ENCODE measurements around the gene ANKRD44.
A peak's percentile ranks its signal among the peaks of the same experiment; 100 is the strongest.

The ANKRD44 gene

DNA sequence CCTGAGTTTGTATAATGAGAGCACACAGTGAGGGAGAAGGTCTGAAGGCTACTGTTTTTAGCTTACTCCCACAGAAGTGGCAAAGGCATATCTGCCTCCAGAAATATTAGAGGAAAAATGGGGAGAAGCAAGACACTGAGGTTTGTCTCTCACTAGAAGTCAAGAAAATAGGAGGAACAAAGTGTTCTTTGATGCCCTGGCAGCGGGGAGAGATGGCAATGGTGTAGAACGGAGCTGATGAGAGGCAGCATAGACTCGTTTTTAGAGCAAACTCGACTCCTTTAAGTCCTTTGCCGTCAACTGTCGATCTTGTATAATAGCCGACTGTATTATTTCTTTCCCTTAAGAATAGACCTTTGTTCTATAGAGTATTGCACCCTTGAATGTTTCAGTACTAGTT is 73.8 kb downstream of the ANKRD44 start:
- no peak for DNase-seq (ENCODE audit: low spot score)

DNA sequence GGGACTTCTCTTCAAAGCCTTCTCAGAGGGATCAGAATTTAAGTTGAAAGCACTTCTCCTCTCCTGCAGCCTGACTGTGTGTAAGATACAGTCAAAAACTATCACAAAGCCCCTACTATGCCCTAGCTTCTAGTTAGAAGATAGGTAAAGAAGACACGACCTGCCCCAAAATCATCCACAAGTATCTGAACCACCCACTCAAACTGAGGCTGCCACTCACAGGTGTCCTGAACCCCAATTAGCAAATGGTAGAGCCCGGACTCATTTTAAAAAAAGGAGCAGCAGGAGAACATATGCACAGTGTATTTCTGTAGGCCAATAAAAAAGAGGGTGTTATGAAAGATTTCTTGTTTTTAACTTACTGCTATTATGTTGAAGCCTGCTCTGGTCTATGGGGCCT is 74.4 kb downstream of the ANKRD44 start:
- no peak for DNase-seq (ENCODE audit: low spot score)

DNA sequence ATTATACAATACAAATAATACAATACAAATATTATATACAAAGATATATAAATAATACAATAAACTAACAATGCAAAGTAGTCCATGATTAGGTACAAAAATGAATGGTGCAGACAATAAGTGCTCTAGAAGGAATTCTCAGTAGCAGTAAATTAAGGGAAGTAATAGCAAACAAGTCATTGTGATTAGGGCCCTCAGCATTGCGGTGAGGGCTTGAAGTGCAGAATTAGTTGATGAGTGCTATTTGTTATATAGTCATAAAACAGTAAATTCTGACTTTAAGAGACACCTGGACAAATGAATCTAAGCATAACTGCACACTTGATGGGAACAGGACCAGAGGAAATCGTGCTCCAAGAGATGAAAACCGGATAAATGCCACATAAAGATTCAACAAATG is 74.9 kb downstream of the ANKRD44 start:
- DNase-seq (ENCODE audit: low spot score), result no peak

DNA sequence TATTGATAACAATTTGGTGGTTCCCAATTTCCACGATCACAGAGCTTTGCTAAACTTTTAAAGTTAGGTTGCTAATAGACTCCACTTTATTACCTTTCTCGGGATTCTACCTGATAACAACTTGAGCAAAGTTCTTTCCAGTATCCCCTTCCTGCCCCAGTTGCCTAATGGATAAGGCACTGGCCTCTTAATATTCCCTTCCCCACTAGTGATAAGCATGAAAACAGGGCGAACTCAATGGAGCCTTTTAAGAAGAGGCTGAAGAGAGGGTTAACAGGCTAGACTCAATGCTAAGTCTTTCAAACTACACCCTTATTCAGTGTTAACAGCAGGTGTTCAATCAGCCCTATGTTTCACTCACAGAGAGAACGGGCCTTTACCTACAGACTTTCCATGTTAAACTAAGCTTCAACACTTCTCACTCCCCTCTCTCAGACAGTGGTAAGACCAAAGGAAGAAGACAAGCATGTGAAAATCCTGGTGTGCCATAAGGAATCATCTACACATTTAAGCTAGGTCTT is 75.8 kb downstream of the ANKRD44 start:
- no peak for DNase-seq (ENCODE audit: low spot score)

DNA sequence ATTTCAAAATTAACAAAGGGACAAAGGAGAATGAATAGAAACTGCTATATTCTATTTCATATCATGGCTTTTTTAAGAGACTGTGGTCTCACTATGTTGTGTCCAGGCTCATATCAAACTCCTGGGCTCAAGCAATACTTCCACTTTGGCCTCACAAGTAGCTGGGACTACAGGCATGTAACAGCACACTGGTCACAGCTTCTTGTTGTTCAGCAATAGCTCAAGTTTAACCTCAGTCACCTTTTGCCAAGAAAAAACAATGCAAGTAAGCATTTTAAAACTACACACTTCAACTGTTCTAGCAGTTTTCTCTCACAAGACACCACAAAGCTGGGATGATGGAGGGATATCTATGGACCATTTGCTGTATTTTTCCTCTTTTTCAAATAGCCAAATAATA is 77.1 kb downstream of the ANKRD44 start:
- no peak for DNase-seq (ENCODE audit: low spot score)

DNA sequence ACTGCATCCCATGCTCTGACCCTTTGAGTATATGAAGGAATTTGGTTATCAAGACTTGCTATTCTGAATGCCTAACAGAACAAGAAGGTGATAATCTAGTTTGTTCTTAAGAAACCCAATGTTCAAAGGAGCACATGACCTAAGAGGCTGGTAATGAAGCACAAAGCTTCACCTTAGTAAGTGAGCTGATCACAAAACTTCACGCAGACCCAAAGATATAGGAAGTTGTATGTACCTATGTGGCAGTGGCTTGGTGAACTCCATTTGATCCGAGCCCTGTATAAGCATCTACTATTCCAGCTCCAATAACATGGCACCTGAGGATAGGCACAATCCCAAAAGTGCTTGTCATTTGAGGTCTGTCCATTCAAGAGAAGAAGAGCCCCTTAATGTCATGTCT is 78.6 kb downstream of the ANKRD44 start:
- no peak for DNase-seq (ENCODE audit: low spot score)

DNA sequence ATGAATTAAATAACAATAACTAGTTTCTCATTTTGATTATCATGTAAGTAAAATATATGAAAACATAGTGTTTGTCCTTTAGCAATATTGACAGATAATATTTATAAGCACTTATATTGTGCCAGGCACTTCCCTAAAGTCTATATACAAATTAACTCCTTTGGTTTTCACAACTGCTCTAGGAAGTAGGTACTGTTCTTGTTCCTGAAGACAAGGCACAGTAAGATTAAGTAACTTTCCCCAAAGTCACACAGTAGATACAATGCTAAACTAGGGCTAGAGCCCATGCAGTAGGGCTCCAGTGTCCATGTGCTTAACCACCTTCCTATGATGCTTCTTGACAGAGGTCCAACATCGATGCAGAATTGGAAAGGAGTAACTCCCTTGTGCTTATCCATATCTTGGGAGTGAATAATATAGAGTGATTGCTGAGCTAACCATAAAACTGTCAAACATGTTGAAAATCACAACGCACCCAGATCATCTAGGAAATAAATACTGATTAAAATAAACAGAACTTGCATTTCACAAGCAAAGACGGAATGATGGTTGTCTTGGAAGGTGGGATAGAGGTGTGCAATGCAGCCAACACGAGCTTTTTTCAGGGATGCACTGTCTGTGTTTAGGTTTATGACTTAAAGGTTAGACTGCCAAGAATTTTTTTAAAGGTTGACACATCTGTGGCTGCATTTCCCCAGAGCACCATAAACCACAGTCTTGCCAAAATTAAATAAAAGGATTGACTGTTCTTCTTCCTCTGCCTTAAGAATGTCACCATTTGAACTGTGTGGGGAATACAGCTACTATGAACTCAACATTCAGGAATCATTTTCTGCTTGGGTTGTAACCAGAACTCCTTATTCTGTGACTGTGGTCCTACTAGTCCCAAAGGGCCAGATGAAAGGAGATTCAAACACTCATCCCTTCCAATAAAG is 80.8 kb downstream of the ANKRD44 start:
- DNase-seq (ENCODE audit: low spot score), result no peak

DNA sequence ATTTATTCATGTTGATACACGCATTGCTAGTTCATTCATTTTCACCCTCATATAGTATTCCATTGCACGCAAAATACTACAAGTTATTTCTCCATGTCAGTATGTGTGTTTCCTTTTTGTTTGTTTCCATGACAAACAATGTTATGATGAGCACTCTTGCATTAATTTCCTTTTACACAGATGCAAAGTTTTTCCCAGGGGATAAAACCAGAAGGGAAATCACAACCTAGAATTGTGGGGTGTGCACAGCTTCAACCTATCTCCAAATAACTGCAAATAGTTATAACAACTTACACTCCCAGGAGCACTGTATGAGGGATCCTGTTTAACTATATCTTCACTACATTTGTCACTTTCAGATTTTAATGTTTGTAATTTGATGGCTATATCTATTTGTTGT is 87.1 kb downstream of the ANKRD44 start:
- no peak for DNase-seq (ENCODE audit: low spot score)

DNA sequence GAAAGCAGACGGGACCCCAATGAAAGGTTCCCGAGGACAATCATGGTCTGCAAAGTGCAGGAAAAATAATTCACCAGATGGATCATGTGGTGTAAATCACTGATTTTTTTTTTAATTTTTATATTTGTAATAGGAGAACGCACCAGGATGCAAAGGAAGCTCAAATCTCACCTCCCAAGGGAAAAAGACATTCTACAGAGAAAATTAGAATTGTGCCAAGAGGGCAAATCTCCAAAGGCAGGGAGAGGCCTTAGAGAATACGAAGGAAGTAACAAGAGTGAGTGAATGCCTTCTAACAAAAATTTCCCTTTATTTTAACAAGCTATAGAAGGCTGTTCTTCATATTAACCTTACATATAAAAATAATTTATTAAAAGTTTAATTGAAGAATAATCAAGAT is 90.9 kb downstream of the ANKRD44 start:
- DNase-seq (ENCODE audit: low spot score), result no peak

DNA sequence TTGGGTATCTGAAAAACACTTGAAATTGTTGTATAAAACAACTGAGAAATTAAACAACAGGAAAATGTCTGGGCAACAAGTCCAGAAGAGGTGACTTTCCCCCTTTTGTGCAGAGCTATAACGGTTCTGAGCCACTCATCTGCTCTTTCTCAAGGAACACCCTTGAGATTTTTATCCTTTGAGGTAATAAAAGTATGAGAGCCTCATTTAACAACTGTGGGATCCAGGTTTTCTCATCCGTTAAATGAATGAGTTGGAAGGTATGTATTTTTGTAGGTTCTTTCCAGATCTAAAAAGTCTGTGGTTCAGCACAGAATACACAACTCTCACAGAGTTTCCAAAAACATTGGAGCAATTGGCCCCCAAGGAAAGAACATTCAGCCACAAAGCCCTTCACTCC is 93.0 kb downstream of the ANKRD44 start:
- DNase-seq (ENCODE audit: low spot score), result no peak

DNA sequence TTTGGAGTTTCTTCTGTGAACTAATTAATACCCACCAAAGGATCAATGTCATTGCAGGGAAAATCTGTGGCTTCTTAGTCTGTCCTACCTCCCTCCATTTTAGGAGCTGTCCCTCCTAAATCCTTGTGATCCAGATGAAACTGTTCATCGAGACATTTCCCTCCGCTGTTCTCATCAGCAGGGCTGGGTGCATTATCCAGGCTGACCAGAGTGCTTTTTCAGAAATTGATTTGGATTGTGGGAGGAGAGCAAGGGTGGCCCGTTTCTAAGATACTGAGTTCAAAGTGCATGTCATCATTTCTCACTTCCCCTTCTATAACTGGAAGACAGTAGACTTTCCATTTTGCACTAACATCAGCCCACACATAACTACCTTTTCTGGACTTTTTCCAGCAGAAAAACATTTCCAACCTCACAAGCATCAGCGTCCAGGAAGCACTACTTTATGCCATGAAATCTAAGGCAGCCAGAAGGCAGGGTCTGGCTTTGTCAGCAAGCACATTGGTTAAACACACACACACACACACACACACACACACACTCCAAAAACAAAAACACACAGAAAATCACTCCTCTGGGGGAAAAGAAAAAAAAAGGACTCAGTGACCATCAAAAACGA is 94.1 kb downstream of the ANKRD44 start:
- DNase-seq (ENCODE audit: low spot score), result peak; percentile 50

DNA sequence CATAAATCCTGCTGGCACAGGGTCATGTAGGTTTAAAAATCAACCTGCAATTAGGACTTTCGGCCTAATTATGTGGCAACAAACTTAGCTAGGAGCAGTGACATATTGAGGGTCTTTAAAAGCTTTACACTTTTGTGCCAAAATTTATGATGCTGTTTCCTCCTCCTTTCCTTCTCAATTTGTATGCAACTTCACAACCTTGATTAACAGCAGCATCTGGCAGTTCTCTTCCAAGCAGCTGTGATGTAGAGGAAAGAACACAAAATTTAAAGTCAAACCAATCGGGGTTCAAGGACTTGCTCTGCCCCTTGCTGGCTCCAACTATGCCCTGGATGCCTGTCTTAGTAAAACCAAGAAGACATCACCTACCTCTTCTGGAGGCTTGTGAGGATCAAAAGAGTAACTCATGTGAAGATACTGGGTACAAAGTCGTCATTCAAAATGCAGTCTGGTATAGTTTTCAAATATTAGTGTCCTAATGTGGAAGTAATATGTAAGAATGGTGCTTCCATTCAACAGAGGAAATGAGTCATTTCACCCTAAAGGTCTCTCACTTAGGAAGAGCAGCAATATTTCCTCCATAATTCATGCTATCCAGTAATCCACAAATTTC is 94.7 kb downstream of the ANKRD44 start:
- DNase-seq (ENCODE audit: low spot score), result no peak

DNA sequence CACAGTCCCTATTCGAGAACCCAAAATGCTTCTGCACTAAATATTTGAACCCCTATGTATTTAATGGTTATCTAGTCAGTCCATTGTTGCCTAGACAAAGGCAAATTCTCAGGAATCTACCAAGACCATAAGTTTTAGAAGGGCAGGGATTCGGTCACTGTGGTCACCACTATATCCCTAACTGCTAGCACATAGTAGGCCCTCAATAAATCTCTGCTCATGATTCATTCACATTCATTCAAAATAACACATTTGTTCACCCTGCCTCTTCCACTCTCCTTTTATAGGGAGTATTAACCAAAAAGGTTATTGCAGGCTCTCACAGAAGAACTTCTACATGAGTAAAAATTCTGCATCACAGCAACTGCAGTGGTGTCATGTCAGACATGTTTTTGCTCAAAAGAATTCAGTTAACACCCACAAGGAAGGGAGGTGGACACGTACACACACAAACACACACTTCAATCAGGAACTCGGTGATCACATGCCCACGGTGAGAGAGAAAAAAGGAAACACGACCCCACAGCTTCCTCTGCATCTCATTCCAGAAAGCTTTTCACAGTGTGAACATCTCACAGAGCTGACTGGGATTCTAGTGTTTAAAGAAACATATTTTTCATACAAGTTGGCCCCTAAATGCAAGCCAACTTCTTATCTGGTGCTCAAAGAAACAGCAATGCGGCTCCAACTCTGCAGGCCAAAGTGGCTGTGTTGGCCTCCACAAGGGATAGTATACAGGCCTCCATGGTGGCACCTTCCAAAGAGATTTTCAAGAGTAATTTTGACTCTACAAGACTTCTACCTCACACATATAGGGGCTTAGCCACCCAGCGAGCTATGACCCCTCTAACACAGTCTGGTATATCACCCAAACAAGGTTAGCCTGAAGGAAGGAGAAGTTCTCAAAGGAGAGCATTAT is 98.0 kb downstream of the ANKRD44 start:
- DNase-seq (ENCODE audit: low spot score), result peak; percentile 10

DNA sequence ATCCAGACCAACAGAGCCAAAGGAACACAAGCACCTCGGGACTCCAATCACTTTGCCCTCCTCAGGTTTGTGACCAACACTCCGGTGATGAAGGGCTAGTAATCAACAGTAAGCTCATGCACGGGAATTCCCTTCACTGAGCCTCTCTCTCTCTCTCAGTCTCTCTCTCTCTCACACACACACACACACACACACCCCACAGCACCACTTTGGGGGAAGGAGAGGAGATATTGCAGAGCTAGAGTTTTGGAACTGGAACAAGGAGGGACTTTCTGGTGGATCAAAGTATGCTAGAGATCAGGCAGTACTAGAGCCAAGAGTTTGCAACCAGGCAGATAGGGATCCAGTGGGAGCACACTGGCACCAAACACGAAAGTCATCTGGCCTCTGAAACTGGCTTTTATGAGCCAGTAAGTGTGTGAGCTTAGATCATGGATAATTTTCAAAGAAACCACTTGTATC is 98.7 kb downstream of the ANKRD44 start:
- no peak for DNase-seq (ENCODE audit: low spot score)

DNA sequence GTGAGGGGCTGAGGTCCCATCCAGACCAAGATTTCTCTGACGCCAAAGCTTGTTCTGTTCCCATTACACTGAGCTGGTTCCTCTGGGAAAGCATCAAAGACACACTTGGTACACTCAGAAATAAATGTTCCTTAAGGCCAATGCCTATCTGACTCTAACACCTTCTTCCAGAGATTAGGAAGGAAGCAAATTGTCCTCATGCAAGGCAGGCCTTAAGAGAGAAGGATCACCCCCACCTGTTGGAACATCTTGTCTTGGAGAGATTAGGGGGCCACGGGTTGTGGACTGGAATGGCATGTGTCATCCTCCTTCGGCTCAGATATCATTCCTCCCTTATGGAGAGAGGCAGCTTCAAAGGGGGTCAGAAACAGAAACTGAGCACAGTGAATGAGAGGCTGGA is 100.2 kb downstream of the ANKRD44 start:
- peak; percentile 9 for DNase-seq (ENCODE audit: low spot score)

DNA sequence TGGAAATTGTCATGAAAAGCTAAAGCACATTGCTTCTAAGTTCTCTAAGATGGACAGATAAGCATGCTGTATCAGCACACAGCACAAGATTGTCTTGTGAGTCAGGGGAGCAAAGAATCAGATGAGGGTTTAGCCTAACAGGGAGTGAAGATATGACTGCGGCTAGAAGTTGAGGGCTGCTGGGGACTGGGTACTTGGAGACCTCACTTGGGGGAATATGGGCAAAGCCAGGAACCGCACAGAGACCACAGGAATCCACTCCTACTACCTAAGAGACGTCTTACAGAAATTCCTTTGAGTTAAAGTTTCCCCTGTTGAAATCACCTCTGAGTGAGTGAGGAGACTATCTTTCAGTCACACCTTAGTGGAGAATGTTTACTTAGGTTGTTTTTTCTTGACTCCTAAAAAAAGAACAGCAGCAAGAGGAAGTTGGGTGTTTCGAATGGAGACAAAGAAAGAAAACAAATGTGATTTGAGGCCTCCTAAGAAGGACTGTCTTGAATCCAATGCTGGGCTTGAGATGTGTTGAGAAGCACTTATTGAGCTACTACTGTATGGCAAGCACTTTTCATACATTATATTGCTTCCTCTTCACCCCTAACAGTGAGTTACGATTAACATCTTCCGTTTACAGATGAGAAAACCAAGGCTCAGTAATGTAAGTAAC is 100.7 kb downstream of the ANKRD44 start:
- peak; percentile 52 for DNase-seq (ENCODE audit: low spot score)

DNA sequence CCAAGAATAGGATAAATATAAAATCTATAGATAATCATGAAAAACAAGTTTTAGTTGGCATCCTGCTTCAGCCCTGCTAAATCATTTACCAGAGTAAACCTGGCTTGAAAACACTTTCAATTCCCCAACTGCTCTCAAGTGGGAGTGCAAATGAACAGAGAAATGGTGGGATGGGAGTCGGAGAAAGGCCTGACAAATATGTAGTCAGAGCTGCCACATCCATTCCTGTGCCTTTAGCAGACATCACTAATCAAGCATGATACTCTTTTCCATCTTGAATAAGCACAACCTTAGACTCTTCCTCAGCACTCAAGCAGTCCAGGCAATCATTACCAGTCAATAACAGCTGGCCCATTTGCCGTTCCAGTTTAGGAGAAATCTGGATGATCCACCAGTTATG is 101.3 kb downstream of the ANKRD44 start:
- no peak for DNase-seq (ENCODE audit: low spot score)

DNA sequence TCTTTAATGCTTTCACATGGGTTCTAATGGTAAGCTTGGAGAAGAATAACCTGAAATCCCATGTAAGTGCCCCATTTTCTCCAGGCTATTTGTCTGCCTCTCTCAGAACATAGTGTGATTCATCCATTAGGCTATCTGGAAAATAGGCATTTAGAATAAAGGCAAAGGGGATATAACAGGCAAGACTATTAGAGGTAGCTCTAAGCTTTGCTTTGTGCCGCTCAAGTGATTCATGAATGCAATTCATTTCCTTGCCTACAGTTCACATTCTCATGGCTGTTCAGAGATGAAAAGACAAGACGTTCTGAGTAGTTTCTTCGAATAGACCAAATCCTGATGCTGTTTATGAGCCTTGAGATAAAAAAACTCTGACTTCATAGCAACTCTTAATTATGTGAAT is 101.7 kb downstream of the ANKRD44 start:
- DNase-seq (ENCODE audit: low spot score), result no peak

DNA sequence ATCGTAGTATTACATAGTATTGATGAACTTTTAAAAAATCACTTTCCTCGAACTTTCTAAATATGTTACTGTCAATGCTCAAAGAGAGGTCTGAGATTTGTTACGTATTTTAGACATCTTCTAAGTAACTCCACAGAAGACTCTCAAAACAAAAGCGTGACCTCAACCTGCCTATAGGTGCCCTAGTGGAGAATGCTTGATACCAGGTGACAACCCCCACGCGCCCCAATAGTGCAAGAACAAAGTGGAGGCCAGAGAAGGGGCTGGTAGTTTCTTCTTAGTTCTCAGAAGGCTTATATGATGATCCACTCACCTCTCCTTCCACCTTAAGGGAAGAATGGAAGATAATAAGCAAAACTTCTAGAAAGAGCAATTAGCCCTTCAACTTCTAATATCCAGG is 102.6 kb downstream of the ANKRD44 start:
- no peak for DNase-seq (ENCODE audit: low spot score)

DNA sequence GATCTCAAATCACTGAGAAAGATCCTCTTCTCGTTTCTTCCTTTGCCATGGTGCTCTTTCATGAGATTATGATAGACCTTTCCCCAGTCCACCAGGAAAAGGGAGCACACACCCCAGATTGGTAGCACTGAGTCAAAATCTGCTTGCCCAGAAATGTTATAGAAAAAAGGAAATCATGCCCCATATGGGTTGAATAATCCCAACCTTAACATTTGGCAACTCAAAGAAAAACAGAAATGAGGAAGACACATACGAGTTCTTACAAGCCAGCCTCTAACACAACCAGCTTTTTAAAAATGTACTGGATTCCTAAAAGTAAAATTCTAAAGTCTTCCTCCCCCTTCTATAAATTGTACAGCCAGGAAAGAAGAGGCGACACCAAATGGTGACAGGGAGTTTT is 103.0 kb downstream of the ANKRD44 start:
- no peak for DNase-seq (ENCODE audit: low spot score)

DNA sequence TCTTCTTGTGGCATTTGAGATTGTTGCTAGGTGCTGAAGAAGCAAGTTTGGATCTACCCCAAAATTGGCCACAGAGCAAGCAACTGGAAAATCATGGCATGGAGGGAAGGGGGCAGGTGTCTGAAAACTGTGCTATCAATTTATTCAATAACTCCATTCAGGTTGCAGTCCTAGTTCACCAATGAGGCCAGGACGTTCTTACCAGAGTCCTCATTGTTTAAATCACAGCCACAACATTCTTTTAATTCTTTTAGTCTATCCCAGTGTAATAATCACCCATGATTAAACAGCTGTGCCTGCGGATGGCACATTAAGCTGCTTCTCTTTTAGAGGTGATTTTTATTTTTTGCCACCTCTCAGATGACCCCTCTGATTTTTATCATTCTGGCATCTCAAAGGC is 103.5 kb downstream of the ANKRD44 start:
- no peak for DNase-seq (ENCODE audit: low spot score)
